Esophagus squamous epithelium (tissue), 4 donors: ENCODE data around the gene HLA-DOB.

Experiments
- POLR2A ChIP-seq, 4 donors: fragments of 450-650 bp; IDR thresholded peaks; one replicate each; pipeline ENCODE4 v1.6.1; 2017; ENCODE audit warnings: antibody characterized with exemption in 4 of 4, mild to moderate bottlenecking in 4 of 4, moderate library complexity in 3 of 4
- TF ChIP-seq, protein P1 (sequence below), 6 experiments: fragments of 450-650 bp in 4 of 6; fragments of 200-600 bp in 2 of 6; sonication (generic) in 2 of 6; IDR thresholded peaks; one replicate each; pipeline ENCODE4 v1.5.1; 2016 to 2019; ENCODE audit warnings: antibody characterized with exemption in 6 of 6, mild to moderate bottlenecking in 4 of 6, moderate library complexity in 4 of 6

DNA sequence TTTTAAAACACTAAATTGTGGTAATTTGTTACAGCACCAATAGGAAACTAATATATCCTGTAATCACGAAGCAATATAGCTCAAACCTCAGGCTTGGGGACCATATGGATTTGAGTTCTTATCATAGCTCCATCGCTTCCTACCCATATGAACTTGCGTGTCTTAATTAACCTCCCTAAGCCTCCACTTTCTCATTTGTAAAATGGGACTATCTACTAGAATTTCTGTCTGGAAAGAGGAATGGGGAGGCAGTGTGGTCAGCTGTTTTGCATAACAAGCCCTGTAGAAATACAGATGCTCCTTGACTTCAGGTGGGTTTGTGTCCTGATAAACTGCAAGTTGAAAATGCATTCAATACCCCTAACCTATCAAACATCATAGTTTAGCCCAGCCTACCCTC, 17.1 kb downstream of the HLA-DOB start:
- TF ChIP-seq, protein P1, sequence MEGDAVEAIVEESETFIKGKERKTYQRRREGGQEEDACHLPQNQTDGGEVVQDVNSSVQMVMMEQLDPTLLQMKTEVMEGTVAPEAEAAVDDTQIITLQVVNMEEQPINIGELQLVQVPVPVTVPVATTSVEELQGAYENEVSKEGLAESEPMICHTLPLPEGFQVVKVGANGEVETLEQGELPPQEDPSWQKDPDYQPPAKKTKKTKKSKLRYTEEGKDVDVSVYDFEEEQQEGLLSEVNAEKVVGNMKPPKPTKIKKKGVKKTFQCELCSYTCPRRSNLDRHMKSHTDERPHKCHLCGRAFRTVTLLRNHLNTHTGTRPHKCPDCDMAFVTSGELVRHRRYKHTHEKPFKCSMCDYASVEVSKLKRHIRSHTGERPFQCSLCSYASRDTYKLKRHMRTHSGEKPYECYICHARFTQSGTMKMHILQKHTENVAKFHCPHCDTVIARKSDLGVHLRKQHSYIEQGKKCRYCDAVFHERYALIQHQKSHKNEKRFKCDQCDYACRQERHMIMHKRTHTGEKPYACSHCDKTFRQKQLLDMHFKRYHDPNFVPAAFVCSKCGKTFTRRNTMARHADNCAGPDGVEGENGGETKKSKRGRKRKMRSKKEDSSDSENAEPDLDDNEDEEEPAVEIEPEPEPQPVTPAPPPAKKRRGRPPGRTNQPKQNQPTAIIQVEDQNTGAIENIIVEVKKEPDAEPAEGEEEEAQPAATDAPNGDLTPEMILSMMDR (IDR thresholded peaks at IDR 0.05) = no peak
- TF ChIP-seq POLR2A (IDR thresholded peaks at IDR 0.05) = no peak
